Gastrocnemius medialis (tissue), 4 donors: ENCODE measurements around the gene DPF1. TPM values are rescaled to one million over a fixed set of nuclear protein-coding genes. Genes with fewer than 3 reads are reported as not detected.

Experiments used
- ATAC-seq, 2 donors: fragments of 150-250 bp; one replicate each; pipeline ENCODE4 v1.9.1; 2016
- DNase-seq, 2 donors: peaks; one replicate each; pipeline ENCODE4 v3.0.0-alpha.2; 2019
- H3K27ac ChIP-seq, 4 donors: fragments of 200-600 bp; sonication (generic); 1 replicate in 1 of 4; 2 replicates in 3 of 4; pipeline ENCODE4 v1.5.1; 2016 to 2018; ENCODE audit warnings: mild to moderate bottlenecking in 2 of 4, moderate library complexity in 1 of 4
- H3K27me3 ChIP-seq, 3 donors: fragments of 200-600 bp; sonication (generic) in 2 of 3; 1 replicate in 1 of 3; 2 replicates in 2 of 3; pipeline versions ENCODE4 v1.5.1 to v1.6.0; 2016 to 2019; ENCODE audit warnings: mild to moderate bottlenecking in 1 of 3, moderate library complexity in 1 of 3
- H3K36me3 ChIP-seq, 2 donors: fragments of 200-600 bp; sonication (generic) in 1 of 2; one replicate each; pipeline ENCODE4 v1.5.1; 2017 to 2018
- H3K4me1 ChIP-seq, 2 donors: fragments of 200-600 bp; sonication (generic) in 1 of 2; one replicate each; pipeline ENCODE4 v1.5.1; 2016 to 2017; ENCODE audit warnings: mild to moderate bottlenecking in 2 of 2
- H3K4me3 ChIP-seq, 4 donors: fragments of 200-600 bp; sonication (generic) in 3 of 4; 1 replicate in 1 of 4; 2 replicates in 3 of 4; pipeline ENCODE4 v1.5.1; 2016 to 2019; ENCODE audit warnings: mild to moderate bottlenecking in 2 of 4
- H3K9me3 ChIP-seq, 3 donors: fragments of 200-600 bp; sonication (generic) in 2 of 3; 1 replicate in 1 of 3; 2 replicates in 2 of 3; pipeline ENCODE4 v1.5.1; 2016 to 2019
- CTCF ChIP-seq, 5 experiments: fragments of 450-650 bp in 3 of 5; fragments of 200-600 bp in 2 of 5; sonication (generic) in 2 of 5; IDR thresholded peaks in 4 of 5; conservative IDR thresholded peaks in 1 of 5; 1 replicate in 4 of 5; 2 replicates in 1 of 5; pipeline ENCODE4 v1.5.1; 2016 to 2019; ENCODE audit warnings: antibody characterized with exemption in 5 of 5, mild to moderate bottlenecking in 3 of 5, moderate library complexity in 3 of 5
- POLR2A ChIP-seq, 2 donors: fragments of 450-650 bp; IDR thresholded peaks; one replicate each; pipeline ENCODE4 v1.6.1; 2017; ENCODE audit warnings: antibody characterized with exemption in 2 of 2, mild to moderate bottlenecking in 2 of 2, moderate library complexity in 2 of 2
- in situ Hi-C, 4 donors: fragments of 200-750 bp; cut with MboI; loops; one replicate each; pipeline versions ENCODE4 v1.15.0 to v1.8.0; 2017; ENCODE audit warnings: low sequenced_read_pairs in 4 of 4
- intact Hi-C: fragments of 100-400 bp; cut with DNase I; formaldehyde crosslinking; loops from one replicate; pipeline ENCODE4 v1.15.1; 2023; ENCODE audit warnings: low total_unique reads
- total RNA-seq, 4 donors: library from RNA; depleted of rRNA; stranded (reverse); fragments of >200 nt; gene quantifications; one replicate each; pipeline versions ENCODE4 v1.1.0 to v1.2.3, GENCODE V29; 2016

DPF1 gene
- total RNA-seq, 4 donors from 2014 or later, result not detected

GRCh38 chr19:38252941-38253691 is 29.1 kb upstream of the DPF1 start:
- peak overlapping the region; percentile 19 to 60 (median 38) for H3K4me3 ChIP-seq
- DNase-seq, result peak in 1 of 2 donors; percentile 18
- in situ Hi-C loops, result no loop called here
- peaks cover 0 to 3% of the 10 kb centered on the region in 2 donors for H3K4me1 ChIP-seq
- intact Hi-C loops, result no loop called here
- peaks cover 11 to 23% (median 15%) of the 10 kb centered on the region in 3 donors for H3K27me3 ChIP-seq
- TF ChIP-seq POLR2A (IDR thresholded peaks at IDR 0.05) (peak; percentile 23 to 28), CTCF (IDR thresholded peaks at IDR 0.05 in 4 of 5, conservative IDR thresholded peaks at IDR 0.05 in 1 of 5) (no peak)
- H3K27ac ChIP-seq, result peak overlapping the region; percentile 85 to 89 (median 88)
- no peaks in the 10 kb centered on the region for H3K9me3 ChIP-seq
- ATAC-seq, result no peak
- no peaks in the 10 kb centered on the region for H3K36me3 ChIP-seq

- in situ Hi-C loops, result no loop called here
- ATAC-seq (no peak), DNase-seq (no peak)
- no peaks in the 10 kb centered on the region for H3K9me3 ChIP-seq
- H3K36me3 ChIP-seq, result no peaks in the 10 kb centered on the region
- H3K4me3 ChIP-seq, result peak overlapping the region in 3 of 4 donors; percentile 19 to 60 (median 38)
- peaks cover 0 to 3% of the 10 kb centered on the region in 2 donors for H3K4me1 ChIP-seq
- TF ChIP-seq CTCF (IDR thresholded peaks at IDR 0.05 in 4 of 5, conservative IDR thresholded peaks at IDR 0.05 in 1 of 5), result no peak
- TF ChIP-seq POLR2A (IDR thresholded peaks at IDR 0.05), result no peak
- peak overlapping the region; percentile 85 to 89 (median 88) for H3K27ac ChIP-seq
- intact Hi-C loops, result no loop called here
- peaks cover 9 to 21% (median 15%) of the 10 kb centered on the region in 3 donors for H3K27me3 ChIP-seq
Measured at GRCh38 chr19:38252385-38252784, 28.4 kb upstream of the DPF1 start.

GRCh38 chr19:38251564-38252051 is 27.6 kb upstream of the DPF1 start:
- H3K27me3 ChIP-seq, result peaks cover 2 to 13% (median 7%) of the 10 kb centered on the region in 3 donors
- H3K9me3 ChIP-seq, result no peaks in the 10 kb centered on the region
- H3K27ac ChIP-seq, result peak overlapping the region; percentile 85 to 89 (median 88)
- TF ChIP-seq CTCF (IDR thresholded peaks at IDR 0.05 in 4 of 5, conservative IDR thresholded peaks at IDR 0.05 in 1 of 5) (no peak), POLR2A (IDR thresholded peaks at IDR 0.05) (peak; percentile 50 to 66)
- in situ Hi-C loops, result no loop called here
- peak overlapping the region; percentile 19 to 60 (median 39) for H3K4me3 ChIP-seq
- ATAC-seq (peak; percentile 59 to 62), DNase-seq (peak; percentile 20 to 30)
- intact Hi-C loops, result no loop called here
- peaks cover 0 to 3% of the 10 kb centered on the region in 2 donors for H3K4me1 ChIP-seq
- no peaks in the 10 kb centered on the region for H3K36me3 ChIP-seq

GRCh38 chr19:38250821-38251563 is 27.0 kb upstream of the DPF1 start:
- Histone ChIP-seq H3K27ac (peak overlapping the region; percentile 85 to 89 (median 88)), H3K4me1 (peaks cover 0 to 3% of the 10 kb centered on the region in 2 donors), H3K27me3 (peaks cover 0 to 7% (median under 1%) of the 10 kb centered on the region in 3 donors), H3K9me3 (no peaks in the 10 kb centered on the region), H3K4me3 (peak overlapping the region in 3 of 4 donors; percentile 16 to 60 (median 40)), H3K36me3 (no peaks in the 10 kb centered on the region)
- peak; percentile 38 to 39 for DNase-seq
- ATAC-seq, result peak; percentile 42 to 46
- TF ChIP-seq CTCF (IDR thresholded peaks at IDR 0.05 in 4 of 5, conservative IDR thresholded peaks at IDR 0.05 in 1 of 5) (no peak), POLR2A (IDR thresholded peaks at IDR 0.05) (no peak)
- intact Hi-C loops (no loop called here), in situ Hi-C loops (no loop called here)
